Prostate gland (tissue), 2 donors: Measurements from ENCODE around the gene PRR7.

Experiments
- POLR2A ChIP-seq: fragments of 450-650 bp; IDR thresholded peaks from one replicate; pipeline ENCODE4 v1.6.1; 2016; ENCODE audit warnings: antibody characterized with exemption, mild to moderate bottlenecking
- POLR2AphosphoS5 ChIP-seq: sonication (generic); formaldehyde crosslinking; IDR thresholded peaks from one replicate; pipeline ENCODE4 v1.6.1; 2017; ENCODE audit warnings: antibody characterized with exemption
- TF ChIP-seq, protein P1 (sequence below), 4 experiments: fragments of 200-600 bp in 2 of 4; fragments of 450-650 bp in 2 of 4; sonication (generic) in 2 of 4; IDR thresholded peaks; 1 replicate in 3 of 4; 2 replicates in 1 of 4; pipeline ENCODE4 v1.5.1; 2016 to 2019; ENCODE audit warnings: antibody characterized with exemption in 4 of 4, mild to moderate bottlenecking in 2 of 4, moderate library complexity in 2 of 4

DNA sequence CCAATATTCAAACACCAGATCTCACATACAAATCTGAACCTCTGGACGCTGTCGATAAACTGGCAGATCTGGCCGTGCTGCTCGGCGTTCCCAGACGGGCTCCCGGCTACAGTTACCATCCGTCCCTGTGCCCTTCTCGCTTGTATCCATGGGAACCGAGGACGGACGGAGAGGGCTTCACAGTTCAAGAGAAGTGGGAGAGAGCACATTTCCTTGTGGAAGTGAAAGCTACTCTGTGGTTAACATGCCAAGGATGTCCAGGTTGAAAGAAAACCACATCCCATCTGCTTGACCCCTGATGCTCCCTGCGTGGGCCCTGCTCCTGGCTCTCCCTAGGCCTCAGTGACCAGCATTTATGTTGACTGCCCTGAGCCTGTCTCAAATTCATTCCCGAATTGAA, 33.2 kb downstream of the PRR7 start:
- TF ChIP-seq POLR2A (no peak), POLR2AphosphoS5 (no peak)
- TF ChIP-seq, protein P1, sequence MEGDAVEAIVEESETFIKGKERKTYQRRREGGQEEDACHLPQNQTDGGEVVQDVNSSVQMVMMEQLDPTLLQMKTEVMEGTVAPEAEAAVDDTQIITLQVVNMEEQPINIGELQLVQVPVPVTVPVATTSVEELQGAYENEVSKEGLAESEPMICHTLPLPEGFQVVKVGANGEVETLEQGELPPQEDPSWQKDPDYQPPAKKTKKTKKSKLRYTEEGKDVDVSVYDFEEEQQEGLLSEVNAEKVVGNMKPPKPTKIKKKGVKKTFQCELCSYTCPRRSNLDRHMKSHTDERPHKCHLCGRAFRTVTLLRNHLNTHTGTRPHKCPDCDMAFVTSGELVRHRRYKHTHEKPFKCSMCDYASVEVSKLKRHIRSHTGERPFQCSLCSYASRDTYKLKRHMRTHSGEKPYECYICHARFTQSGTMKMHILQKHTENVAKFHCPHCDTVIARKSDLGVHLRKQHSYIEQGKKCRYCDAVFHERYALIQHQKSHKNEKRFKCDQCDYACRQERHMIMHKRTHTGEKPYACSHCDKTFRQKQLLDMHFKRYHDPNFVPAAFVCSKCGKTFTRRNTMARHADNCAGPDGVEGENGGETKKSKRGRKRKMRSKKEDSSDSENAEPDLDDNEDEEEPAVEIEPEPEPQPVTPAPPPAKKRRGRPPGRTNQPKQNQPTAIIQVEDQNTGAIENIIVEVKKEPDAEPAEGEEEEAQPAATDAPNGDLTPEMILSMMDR (IDR thresholded peaks at IDR 0.05): no peak
